ENCODE measurements around the gene UBE2E2.

The UBE2E2 gene

DNA sequence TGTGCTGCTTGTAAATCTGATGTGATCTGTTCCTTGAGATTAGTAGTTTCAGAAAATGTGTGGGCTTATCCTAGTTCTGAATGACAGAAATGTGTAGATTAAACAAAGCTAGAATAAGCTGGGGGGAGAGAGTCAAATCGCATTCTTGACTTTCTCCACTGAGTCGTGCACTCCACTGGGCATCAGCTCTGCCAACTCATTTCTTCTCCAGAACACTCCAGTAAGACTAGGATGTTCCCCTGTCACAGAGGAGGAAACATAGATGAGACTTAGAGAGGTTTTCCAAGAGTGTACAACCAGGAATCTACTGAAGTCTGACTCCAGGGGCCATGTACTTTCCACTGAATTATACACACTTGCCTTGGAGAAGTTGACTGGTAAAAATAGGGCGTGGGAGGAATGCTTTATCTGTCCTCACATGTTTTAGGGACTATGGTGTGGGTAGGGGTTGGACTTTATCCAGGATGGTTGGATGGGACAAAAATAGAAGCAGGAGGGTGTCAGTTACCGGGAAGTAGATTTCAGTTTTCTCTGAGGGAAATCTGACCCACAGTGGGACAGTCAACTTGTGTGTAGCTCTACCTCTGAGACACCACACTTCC is 298.2 kb downstream of the UBE2E2 start:
- Mint-ChIP-seq H3K4me1 (peaks cover 8 to 33% of the 10 kb centered on the region in 2 donors), H3K9me3 (no peaks in the 10 kb centered on the region), H3K27ac (no peak overlapping the region), H3K4me3 (no peak overlapping the region), H3K27me3 (no peaks in the 10 kb centered on the region), H3K36me3 (peaks cover 6 to 22% of the 10 kb centered on the region in 2 donors)
- ATAC-seq (replicated peaks): no peak
- no peak for DNase-seq

DNA sequence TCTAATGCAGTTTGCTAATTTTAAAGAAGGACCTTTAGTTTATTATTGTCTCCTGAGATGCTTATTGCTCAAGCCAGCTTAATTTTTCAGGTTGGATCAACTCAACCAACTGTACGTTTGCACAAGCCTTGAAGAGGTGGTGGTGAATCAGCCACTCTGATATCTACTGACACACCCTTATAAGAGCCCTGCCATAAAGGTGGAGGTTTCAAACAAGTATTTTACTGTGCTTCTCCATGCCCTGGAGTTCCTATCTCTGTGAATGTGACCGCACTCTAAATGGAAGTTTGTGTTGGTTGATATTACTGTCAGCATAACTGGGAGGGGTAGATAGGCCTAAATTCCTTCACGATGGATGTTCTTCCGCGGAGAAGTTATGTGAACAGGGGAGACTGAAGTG is 305.3 kb downstream of the UBE2E2 start:
- Mint-ChIP-seq H3K27me3 (no peaks in the 10 kb centered on the region), H3K9me3 (no peaks in the 10 kb centered on the region), H3K4me1 (peaks cover 4 to 6% of the 10 kb centered on the region in 2 donors), H3K36me3 (peaks cover 13 to 29% of the 10 kb centered on the region in 2 donors), H3K27ac (no peak overlapping the region), H3K4me3 (no peak overlapping the region)
- ATAC-seq (replicated peaks) (no peak), DNase-seq (no peak)

DNA sequence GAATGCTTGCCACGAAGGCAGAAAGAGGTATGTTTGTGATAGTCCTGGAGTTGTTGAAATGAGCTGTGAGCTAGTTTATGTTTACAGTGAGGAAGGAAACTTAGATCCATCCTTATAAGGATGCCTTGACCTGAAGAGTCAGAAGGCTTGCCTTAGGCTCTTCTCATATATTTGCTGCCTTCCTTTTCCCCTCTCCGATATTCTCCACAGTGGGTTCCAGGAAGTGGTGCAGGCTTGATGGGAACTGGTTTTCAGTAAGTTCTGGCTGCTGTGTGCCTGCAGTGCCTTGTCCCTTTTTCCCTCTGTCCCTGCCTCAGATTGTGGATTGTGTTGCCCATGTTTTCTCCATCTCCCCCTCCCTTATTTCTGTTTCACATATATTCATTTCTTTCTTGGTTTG is 315.3 kb downstream of the UBE2E2 start:
- DNase-seq (no peak), ATAC-seq (replicated peaks) (no peak)
- peaks cover 8 to 11% of the 10 kb centered on the region in 2 donors for H3K36me3 Mint-ChIP-seq
- peaks cover 14 to 40% of the 10 kb centered on the region in 2 donors for H3K4me1 Mint-ChIP-seq
- no peak overlapping the region for H3K4me3 Mint-ChIP-seq
- no peak overlapping the region for H3K27ac Mint-ChIP-seq
- no peaks in the 10 kb centered on the region for H3K27me3 Mint-ChIP-seq
- H3K9me3 Mint-ChIP-seq: peaks cover 0 to 2% of the 10 kb centered on the region in 2 donors

DNA sequence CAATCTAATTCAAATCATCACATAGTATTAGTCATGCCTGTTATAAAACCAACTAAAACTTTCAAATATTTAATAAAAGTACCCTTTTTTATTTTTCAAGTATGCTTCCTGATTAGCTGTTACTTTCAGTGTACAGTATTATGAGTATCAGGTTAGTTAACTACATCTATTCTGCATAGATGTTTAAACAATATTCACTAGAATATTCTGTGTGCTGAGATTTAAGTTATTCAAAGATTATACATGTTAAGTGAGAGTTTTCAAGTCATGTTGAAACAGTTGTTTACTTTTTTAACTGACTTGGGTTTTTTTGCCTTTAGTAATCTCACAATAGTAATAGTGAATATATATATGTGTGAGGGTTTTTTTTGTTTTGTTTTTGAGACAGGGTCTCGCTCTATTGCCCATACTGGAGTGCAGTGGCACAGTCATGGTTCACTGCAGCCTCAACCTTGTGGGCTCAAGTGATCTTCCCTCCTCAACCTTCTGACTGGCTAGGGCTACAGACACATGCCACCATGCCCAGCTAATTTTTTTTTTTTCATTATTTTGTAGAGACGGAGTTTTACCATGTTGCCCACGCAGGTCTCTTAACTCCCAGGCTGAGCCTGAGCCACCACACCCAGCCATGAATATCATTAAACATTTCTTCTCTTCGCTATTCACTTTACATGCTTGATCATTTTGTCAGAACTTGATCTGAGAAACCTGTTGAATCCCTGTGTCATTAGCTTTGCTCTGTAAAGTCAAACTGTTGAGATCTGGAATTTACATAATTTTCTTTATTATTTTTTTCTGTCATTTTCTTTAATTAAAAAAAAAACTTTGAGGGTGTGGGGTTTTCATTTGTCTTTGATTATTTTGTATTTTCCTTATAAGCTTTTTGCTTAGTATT is 316.4 kb downstream of the UBE2E2 start:
- ATAC-seq (replicated peaks): peak; percentile 95 to 98
- H3K4me1 Mint-ChIP-seq: peaks cover 11 to 42% of the 10 kb centered on the region in 2 donors
- H3K36me3 Mint-ChIP-seq: peaks cover 8 to 11% of the 10 kb centered on the region in 2 donors
- DNase-seq: peak; percentile 5
- peaks cover 0 to 2% of the 10 kb centered on the region in 2 donors for H3K9me3 Mint-ChIP-seq
- H3K27me3 Mint-ChIP-seq: no peaks in the 10 kb centered on the region
- no peak overlapping the region for H3K27ac Mint-ChIP-seq
- H3K4me3 Mint-ChIP-seq: peak overlapping the region; percentile 10 to 22

DNA sequence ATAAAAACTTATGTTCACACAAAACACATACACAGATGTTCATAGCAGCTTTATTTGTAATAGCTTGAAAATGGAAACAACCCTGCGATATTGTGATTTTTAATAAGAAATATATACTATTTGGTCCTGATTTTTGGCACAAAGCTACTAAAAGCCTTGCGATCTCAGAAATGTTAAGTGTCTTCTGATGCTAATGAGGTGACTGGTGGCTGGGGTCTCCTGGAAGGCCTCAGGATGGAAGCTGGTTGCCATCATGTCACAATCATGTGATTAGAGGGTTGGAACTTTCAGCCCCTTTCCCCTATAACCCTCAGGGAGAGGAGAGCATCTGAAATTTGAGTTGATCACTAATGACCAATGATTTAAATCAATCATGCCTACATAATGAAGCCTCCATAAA is 324.2 kb downstream of the UBE2E2 start:
- peaks cover 24 to 45% of the 10 kb centered on the region in 2 donors for H3K4me1 Mint-ChIP-seq
- H3K4me3 Mint-ChIP-seq: no peak overlapping the region
- peaks cover 3 to 4% of the 10 kb centered on the region in 2 donors for H3K36me3 Mint-ChIP-seq
- H3K27me3 Mint-ChIP-seq: no peaks in the 10 kb centered on the region
- no peak overlapping the region for H3K27ac Mint-ChIP-seq
- DNase-seq (no peak), ATAC-seq (replicated peaks) (no peak)
- H3K9me3 Mint-ChIP-seq: peaks cover 0 to 1% of the 10 kb centered on the region in 2 donors

DNA sequence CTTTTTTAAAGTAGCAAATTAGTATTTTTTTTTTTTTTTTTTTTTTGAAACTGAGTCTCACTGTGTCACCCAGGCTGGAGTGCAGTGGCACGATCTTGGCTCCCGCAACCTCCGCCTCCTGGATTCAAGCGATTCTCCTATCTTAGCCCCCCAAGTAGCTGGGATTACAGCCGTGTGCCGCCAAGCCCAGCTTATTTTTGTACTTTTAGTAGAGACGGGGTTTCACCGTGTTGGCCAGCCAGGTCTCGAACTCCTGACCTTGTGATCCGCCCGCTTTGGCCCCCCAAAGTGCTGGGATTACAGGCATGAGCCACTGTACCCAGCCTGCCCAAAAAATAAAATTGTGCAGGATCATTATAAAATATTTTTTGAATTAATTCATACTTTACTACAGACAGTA is 330.5 kb downstream of the UBE2E2 start:
- no peak overlapping the region for H3K27ac Mint-ChIP-seq

DNA sequence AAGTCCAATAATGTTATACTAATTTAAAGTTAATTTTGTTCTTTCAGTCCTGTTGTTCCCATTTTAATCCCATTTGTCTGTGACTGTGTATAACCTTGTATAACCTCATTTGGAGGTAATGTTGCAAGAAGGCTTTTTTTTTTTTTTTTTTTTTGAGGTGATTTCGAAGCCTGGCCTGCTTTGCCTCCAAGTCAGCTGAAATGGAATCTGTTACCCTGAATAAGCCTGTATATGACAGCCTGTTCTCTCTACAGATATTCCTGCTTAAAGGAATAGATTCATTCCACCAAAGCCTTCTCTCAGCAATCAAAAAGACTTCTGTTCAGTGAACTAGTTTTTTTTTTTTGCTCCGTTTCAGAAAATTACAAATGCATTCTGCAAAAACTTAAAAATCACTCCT is 330.9 kb downstream of the UBE2E2 start:
- Mint-ChIP-seq H3K4me3 (no peak overlapping the region), H3K36me3 (peaks cover 7 to 12% of the 10 kb centered on the region in 2 donors), H3K9me3 (no peaks in the 10 kb centered on the region), H3K27ac (no peak overlapping the region), H3K4me1 (peaks cover 10 to 21% of the 10 kb centered on the region in 2 donors), H3K27me3 (no peaks in the 10 kb centered on the region)
- ATAC-seq (replicated peaks) (no peak), DNase-seq (no peak)

More for the DNA sequence above, 330.5 kb downstream of the UBE2E2 start:
- ATAC-seq (replicated peaks) (no peak), DNase-seq (no peak)
- H3K4me3 Mint-ChIP-seq: no peak overlapping the region
- H3K9me3 Mint-ChIP-seq: no peaks in the 10 kb centered on the region
- H3K36me3 Mint-ChIP-seq: peaks cover 7 to 12% of the 10 kb centered on the region in 2 donors
- H3K27me3 Mint-ChIP-seq: no peaks in the 10 kb centered on the region
- peaks cover 14 to 25% of the 10 kb centered on the region in 2 donors for H3K4me1 Mint-ChIP-seq

DNA sequence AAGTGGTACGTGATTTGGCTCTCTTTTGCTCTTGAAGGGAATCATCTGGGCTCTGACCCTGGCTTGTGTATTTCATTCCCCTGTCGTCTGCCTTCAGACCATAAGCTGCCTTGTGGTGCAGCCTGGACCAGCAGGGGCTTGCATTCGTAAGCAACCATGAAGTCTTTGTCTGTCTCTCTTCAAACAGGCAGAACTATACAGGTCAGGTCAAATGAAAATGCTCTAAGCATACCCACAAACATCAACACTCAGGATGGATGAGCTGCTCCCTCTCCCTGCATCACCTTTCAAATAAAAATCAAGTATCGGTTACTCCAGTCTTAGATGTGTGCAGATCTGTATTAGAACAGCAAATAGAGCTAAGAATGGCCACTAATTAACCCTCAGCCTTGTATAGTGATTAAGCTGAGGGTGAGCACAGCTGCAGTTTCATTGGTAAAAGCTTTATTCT is 334.0 kb downstream of the UBE2E2 start:
- no peak for DNase-seq
- no peaks in the 10 kb centered on the region for H3K27me3 Mint-ChIP-seq
- H3K4me1 Mint-ChIP-seq: peaks cover 1 to 3% of the 10 kb centered on the region in 2 donors
- H3K27ac Mint-ChIP-seq: no peak overlapping the region
- no peak for ATAC-seq (replicated peaks)
- peaks cover 7 to 16% of the 10 kb centered on the region in 2 donors for H3K36me3 Mint-ChIP-seq
- no peak overlapping the region for H3K4me3 Mint-ChIP-seq
- no peaks in the 10 kb centered on the region for H3K9me3 Mint-ChIP-seq

DNA sequence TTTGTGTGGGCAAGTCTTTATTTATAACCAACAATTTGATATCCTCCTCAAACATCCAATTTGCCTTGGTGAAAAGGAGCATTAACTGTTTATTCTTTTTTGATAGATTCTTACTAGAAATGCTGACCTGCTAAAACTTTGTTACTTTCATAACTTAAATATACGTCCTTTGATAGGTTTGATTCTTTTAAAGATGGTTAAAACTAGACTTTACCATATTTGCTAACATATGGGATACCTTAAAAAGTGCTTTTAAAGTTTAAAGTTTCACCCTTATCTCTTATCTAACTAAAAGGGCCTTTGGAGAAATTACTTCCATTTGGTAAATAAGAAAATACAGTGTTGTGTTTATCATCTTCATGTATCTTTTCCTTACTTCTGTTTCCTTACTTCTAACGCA is 336.1 kb downstream of the UBE2E2 start:
- peaks cover 11 to 18% of the 10 kb centered on the region in 2 donors for H3K36me3 Mint-ChIP-seq
- H3K27ac Mint-ChIP-seq: no peak overlapping the region
- no peaks in the 10 kb centered on the region for H3K9me3 Mint-ChIP-seq
- no peak overlapping the region for H3K4me3 Mint-ChIP-seq
- H3K27me3 Mint-ChIP-seq: no peaks in the 10 kb centered on the region
- no peak for ATAC-seq (replicated peaks)
- no peak for DNase-seq
- H3K4me1 Mint-ChIP-seq: peaks cover 6 to 11% of the 10 kb centered on the region in 2 donors

DNA sequence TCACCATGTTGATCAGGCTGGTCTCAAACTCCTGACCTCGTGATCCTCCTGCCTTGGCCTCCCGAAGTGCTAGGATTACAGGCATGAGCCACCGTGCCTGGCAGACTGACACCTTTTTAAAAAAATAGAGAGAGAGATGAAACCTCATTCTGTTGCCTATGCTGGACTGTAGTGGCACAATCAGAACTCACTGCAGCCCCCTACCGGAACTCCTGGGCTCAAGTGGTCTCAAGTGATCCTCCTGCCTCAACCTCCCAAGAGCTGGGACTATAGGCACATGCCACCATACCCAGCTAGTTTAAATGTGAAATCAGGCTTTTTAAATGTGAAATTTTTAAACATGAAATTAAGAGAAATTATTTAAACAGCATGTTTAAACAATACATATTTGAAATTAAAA is 337.5 kb downstream of the UBE2E2 start:
- ATAC-seq (replicated peaks): no peak
- Mint-ChIP-seq H3K4me1 (peaks cover 6 to 11% of the 10 kb centered on the region in 2 donors), H3K9me3 (no peaks in the 10 kb centered on the region), H3K27ac (no peak overlapping the region), H3K27me3 (no peaks in the 10 kb centered on the region), H3K36me3 (peaks cover 11 to 17% of the 10 kb centered on the region in 2 donors), H3K4me3 (no peak overlapping the region)
- DNase-seq: no peak

DNA sequence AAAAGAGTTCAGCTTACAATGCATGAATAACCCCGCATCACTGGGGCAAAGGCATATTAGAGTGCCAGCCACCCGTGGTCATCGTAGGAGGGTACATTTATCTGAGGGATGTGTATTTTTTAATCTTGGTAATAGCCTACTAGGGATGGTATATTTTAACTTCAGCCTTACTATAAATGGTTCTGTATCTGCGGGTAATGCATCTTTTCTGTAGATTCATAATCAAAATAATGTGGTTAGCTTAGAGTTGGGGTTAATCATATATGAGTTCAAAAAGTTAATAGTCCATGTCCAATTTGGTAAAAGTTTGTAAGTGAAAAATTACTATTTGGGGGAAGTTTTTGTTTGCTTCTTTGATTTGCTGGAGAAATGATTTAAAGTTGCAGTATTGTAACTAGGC is 339.0 kb downstream of the UBE2E2 start:
- Mint-ChIP-seq H3K4me1 (peaks cover 6 to 11% of the 10 kb centered on the region in 2 donors), H3K4me3 (no peak overlapping the region), H3K27me3 (no peaks in the 10 kb centered on the region), H3K9me3 (no peaks in the 10 kb centered on the region), H3K27ac (no peak overlapping the region), H3K36me3 (peaks cover 9 to 15% of the 10 kb centered on the region in 2 donors)
- no peak for DNase-seq
- ATAC-seq (replicated peaks): no peak

DNA sequence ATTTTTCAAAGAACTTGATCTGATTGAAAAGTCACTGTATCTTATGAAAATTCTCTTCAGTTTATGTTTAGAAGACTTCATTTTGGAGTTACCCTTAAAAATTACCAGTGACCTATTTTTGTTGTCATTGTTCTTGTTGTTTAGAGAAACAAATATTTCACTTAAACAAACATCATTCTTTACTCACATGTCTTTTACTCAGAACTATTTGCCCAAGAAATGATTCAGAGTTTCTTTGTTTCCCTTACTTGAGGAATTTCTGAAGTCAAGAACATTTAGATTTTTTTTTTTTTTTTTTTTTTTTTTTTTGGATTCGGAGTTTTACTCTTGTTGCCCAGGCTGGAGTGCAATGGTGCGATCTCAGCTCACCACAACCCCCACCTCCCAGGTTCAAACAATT is 343.1 kb downstream of the UBE2E2 start:
- H3K27ac Mint-ChIP-seq: no peak overlapping the region
- DNase-seq (no peak), ATAC-seq (replicated peaks) (no peak)
- no peaks in the 10 kb centered on the region for H3K27me3 Mint-ChIP-seq
- H3K9me3 Mint-ChIP-seq: no peaks in the 10 kb centered on the region
- no peak overlapping the region for H3K4me3 Mint-ChIP-seq
- peaks cover 10 to 12% of the 10 kb centered on the region in 2 donors for H3K36me3 Mint-ChIP-seq
- peaks cover 15 to 27% of the 10 kb centered on the region in 2 donors for H3K4me1 Mint-ChIP-seq

DNA sequence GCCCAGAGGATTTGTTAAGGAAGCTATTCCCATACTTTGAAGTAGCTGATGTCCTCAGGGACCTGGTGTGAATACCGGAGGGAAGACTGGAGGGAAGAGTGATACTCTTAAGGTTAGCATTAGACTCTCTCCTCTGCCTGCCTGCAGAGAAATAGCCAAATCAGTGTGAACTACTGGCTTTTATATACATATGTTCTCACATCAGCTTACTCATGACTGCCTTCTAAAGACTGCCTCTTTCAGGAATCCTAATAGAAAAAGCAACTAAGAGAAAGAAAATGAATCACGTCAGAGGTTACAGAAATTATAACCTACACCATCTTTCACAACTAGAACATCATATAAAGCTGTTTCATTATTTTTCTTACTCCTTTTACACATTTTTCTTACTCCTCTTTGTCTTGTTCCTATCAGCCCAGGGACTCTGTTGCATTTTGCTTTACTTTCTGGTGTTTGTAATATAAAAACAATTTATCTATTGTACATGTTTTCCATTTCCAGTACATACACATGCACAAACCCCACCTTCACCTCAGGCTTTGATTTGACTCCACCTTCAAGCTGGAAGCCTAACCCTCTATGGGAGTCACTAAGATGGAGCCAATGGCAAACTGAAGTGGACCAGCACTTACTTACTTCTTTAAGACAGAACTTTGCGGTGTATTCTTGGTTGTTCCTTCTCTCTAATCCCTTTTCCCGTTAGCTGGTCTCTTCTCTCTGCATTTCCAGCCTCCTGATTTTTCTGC is 345.0 kb downstream of the UBE2E2 start:
- no peak overlapping the region for H3K4me3 Mint-ChIP-seq
- no peak overlapping the region for H3K27ac Mint-ChIP-seq
- DNase-seq (no peak), ATAC-seq (replicated peaks) (no peak)
- H3K36me3 Mint-ChIP-seq: peaks cover 8 to 10% of the 10 kb centered on the region in 2 donors
- H3K4me1 Mint-ChIP-seq: peaks cover 13 to 19% of the 10 kb centered on the region in 2 donors
- H3K9me3 Mint-ChIP-seq: no peaks in the 10 kb centered on the region
- H3K27me3 Mint-ChIP-seq: no peaks in the 10 kb centered on the region

DNA sequence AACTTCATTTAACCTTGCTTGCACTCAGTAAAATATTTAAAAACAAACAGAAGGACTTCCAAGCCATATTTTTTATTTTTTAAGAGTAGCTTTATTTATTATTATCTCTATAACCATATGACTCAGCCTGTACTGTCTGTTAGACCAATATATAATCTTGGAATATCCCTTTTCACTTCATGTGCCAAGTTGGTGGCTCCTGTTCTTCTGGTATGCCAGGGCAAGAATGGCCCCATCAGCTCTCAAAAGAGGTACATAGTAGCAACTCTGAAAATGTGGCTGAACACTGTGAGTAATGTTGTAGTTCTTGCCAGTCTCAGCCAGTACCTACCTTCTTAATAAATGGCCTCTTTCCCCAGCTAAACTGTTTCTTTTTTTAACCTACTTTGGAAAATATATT is 345.6 kb downstream of the UBE2E2 start:
- Mint-ChIP-seq H3K27ac (no peak overlapping the region), H3K4me3 (no peak overlapping the region), H3K27me3 (no peaks in the 10 kb centered on the region), H3K4me1 (peaks cover 13 to 16% of the 10 kb centered on the region in 2 donors), H3K36me3 (peaks cover 8 to 10% of the 10 kb centered on the region in 2 donors), H3K9me3 (no peaks in the 10 kb centered on the region)
- no peak for ATAC-seq (replicated peaks)
- no peak for DNase-seq

All from stimulated activated naive B cell treated with anti-CD40 and anti-IgM and Interleukin-4, amounts not matched to agents 10 μg/mL and 1 μg/mL and 100 μg/mL, for 72 hours (primary cell).